Measurements from ENCODE around the gene AHNAK. TPM values are rescaled to one million over a fixed set of nuclear protein-coding genes. Genes with fewer than 3 reads are reported as not detected.
"Not testable (repeated sequence)": the region's sequence is repeated elsewhere in the genome, so short reads cannot be mapped to it uniquely, and the experiment has no call there.

The AHNAK gene
- total RNA-seq, 1 donor from 2014 or later: 15.9 TPM

DNA sequence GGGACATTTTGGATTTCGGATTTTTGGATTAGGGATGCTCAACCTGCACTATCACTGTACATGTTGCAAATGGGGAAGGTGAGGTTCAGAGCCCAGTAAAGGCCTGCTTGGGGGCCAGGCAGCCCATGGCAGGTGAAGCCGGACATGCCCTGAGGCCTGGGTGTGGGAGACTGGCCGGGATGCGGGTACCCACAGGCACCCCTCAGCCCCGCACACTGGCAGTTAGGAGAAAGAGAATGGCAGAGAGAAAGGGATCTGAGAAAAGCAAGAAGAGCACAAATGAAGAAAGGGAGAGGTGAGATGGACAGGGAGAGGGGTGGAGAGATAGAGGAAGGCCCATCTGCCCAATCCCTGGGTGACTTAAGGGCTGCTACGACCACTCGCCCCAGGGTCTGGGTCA lies 75.0 kb downstream of the AHNAK start:
- FAIRE-seq: no peak
- DNase-seq (ENCODE audit: low spot score in 2 of 2): no peak

DNA sequence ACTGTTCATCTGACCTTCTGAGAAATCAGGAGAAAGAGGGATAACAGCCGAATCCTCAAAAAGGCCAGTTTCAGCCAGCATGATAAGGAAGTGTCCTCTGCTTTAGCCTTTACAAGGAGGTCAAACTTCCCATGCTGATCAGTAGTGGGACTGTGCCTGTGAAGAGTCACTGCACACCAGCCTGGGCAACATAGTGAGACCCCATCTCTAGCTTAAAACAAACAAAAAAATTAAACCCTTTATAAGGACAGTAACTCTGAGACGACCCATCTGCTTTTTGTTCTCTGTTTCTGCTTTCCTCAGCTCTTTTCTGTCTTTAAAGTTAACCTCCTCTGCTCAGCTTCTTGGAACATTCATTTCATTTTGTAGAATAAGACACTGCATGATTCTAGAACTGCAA lies 78.0 kb downstream of the AHNAK start:
- FAIRE-seq (no peak), DNase-seq (ENCODE audit: low spot score in 2 of 2) (no peak)

DNA sequence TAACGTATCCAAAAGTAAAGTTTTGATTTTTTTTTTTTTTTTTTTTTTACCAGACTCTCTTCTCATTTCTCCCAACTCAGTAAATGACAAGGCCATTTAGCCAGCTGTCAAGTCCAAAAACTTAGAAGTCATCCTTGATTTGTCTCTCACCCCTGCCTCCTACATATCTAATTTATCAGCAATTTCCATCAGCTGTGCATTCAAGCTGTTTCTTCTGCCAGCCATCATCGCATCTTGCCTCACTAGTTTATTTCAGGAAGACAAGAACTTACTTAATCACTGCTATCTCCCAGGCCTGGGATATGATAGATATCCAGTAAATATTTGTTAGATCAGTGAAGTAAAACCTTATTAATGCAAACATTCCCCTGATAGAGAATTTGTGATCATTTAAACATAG lies 80.2 kb downstream of the AHNAK start:
- FAIRE-seq (no peak), DNase-seq (ENCODE audit: low spot score in 2 of 2) (no peak)

DNA sequence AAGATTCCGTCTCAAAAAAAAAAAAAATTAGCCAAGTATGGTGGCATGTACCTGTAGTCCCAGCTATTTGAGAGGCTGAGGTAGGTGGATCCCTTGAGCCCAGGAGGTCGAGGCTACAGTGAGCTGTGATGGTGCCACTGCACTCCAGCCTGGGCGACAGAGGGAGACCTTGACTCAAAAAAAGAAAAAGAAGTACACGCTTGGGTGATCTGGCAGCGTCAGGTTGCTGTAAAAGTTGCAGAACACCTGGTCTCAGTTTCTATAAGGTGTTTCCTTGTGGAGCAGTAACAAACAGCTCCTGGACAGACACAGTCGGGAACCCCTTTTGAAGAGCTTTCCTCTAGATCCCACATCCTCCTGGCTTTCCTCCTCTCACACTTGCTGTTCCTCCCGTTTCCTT lies 82.0 kb downstream of the AHNAK start:
- FAIRE-seq (no peak), DNase-seq (ENCODE audit: low spot score in 2 of 2) (no peak)

DNA sequence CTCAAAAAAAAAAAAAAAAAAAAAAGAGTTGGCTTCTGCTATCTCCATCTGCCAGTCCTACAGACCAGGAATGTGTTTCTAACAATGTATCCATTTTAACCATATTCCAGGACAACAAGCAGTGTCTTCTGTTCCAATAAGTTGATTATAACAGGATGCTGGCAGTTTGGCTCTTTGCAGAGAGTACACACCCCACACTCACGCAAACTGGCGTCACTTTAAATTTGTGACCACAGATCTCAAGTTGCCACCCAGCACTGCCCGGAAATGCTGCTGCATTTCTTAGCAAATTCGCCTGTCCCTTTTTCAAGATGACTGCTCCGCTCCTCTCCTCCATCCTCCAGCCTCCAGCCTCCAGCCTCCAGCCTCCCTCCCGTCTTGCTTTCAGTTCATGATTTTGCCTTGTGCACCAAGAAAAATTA lies 83.5 kb downstream of the AHNAK start:
- DNase-seq (ENCODE audit: low spot score in 2 of 2) (no peak), FAIRE-seq (no peak)

DNA sequence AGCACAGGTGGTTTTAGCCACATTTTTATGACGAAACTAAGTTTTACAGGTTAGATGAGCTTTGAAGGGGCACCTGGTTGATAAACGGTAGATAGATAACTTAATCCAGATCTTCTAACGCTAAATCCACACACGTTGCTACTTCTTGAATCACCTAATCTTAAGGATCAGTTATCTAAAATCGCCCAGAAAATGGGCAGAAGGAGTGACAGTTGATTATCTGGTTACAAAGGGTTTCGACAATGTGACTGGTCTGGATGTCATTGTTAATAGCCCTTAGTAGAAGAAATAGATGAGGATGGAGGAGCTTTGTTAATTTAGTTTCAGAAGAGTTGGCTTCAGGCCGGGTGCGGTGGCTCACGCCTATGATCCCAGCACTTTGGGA lies 84.1 kb downstream of the AHNAK start:
- DNase-seq (ENCODE audit: low spot score in 2 of 2): no peak
- no peak for FAIRE-seq

DNA sequence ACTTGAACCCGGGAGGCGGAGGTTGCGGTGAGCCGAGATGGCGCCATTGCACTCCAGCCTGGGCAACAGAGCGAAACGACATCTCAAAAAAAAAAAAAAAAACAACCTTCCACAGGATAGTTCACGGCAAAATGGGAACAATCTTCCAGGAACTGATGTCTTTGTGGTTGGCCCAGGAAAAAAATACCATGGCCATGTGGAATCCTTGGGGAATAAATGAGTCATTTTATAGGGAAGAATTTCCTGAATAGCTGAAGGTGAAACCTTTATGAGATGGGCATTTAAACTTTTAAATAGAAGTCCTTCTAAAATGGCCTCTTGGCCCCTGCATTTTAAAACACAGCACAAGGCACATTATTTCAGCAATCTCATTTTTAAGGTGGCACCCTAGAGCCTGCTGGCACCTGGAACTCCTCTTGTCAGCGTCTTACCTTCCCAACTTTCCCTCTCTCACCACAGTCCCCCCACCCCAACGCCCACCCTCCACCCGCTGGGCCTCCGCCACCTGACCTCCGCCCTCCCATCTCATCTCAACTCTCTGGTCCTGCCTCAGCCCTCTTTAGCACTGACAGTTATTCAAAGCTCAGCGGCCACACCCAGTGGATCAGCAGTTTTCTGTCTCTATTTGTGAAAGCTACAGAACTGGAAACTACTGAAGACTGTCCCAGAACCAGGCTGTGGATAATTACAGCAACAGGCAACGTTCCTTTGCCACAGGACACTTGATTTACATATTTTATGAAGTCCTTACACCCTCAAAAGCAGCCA lies 84.7 kb downstream of the AHNAK start:
- DNase-seq (ENCODE audit: low spot score in 2 of 2) (no peak), FAIRE-seq (no peak)

DNA sequence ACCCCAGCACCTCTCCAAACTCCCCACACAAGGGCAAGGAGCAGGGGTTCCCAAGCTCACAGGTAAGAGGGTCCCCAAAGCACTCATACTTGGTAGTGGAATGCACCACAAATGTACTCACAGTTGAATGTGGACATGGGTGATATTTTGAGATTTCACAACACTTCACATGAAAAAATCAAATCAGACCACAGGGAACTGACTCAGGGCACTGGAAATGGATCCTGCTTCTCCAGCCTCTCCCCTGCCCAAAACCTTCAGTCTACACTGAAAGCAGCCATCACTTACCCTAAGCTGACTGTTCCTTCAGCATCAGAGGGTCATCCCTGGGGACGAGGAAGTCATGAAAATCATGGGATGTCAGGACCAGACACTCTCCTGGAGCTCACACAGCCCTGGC lies 87.5 kb downstream of the AHNAK start:
- FAIRE-seq: no peak
- no peak for DNase-seq (ENCODE audit: low spot score in 2 of 2)

DNA sequence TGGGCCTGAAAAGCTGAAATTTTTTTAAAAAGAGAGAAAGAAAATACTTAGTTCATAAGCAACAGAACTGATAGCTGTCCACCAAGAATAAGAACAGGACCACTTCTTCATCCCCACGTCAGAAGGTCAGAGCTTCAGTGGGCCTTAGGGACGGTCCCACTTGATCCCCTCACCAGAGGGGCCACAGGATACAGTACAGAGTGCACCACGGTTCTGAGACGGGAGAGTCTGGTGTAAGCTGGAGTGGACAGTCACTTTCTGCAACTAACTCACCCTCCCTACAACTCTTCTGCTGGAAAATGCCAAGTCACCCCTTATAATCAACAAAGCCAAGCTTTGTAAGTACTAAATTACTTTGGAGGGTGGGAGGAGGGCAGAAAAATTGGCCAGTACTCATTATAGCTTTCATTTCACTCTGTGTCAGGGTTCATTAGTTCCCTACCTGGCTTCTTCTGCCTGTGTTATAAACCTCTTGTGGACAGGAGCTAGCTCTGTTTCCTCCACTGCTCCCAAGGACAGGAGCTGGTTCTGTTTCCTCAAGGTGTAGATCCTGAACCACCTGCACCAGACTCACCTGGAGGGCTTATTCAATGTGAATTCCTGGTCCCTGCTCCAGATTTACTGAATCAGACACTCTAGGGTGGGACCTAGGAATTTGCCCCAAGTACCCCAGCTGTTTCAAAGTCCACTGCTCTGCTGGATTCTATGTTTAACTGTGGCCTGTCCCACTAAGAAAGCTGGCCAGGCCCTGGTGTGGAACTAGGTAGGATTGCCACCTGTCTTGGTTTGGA lies 88.2 kb downstream of the AHNAK start:
- FAIRE-seq (no peak), DNase-seq (ENCODE audit: low spot score in 2 of 2) (no peak)

DNA sequence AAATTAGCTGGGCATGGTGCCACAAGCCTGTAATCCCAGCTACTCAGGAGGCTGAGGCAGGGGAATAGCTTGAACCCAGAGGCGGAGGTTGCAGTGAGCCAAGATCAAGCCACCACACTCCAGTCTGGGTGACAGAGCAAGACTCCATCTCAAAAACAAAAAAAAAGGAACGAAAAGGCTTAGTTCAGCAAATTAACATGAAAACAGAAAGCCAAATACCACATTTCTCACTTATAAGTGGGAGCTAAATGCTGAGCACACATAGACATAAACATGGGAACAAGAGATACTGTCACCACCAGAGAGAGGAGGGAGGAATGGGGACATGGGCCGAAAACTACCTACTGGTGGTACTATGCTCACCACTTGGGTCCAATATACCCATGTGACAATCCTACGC lies 89.1 kb downstream of the AHNAK start:
- FAIRE-seq (no peak), DNase-seq (ENCODE audit: low spot score in 2 of 2) (no peak)

DNA sequence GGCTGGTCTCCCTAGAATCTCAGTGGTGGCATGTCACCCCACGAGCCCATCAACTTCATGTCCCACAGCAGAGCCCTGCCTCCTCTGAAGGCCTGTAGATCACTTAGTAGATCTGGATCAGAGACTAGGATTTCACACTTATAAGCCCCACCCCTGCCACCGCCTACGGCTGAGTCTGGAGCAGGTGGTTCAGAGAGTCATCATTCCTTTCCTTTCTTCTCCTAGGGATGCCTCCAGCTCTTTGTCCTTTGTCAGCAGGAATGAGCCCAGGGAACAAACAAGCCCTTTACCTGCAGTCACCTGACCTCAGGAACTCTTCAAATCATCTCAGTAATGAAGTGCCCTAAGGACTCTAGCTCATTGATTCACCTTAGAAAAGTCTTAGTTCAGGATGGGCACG lies 90.0 kb downstream of the AHNAK start:
- DNase-seq (ENCODE audit: low spot score in 2 of 2) (no peak), FAIRE-seq (no peak)

DNA sequence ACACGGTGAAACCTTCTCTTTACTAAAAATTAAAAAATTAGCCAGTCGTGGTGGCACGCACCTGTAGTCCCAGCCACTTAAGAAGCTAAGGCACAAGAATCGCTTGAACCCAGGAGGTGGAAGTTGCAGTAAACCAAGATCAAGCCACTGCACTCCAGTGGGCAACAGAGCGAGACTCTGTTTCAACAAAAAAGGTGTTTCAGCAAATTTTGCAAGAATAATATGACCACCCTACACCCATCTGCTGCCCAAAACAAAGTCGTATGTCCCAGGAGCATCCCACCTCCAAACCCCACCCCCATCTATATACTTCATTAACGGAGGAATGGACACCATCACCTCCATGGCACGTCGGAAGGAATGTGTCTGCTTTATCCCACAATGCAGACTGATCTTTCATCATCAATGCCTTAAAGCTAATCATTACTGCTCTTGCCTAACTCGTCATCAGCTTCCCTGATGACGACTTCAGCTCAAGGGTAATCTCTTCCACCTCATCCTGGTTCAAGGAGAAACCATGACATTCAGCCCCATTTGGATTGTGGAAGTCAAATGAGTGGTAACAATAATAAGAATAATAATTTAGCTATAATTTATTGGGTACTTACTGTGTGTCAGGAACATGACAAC lies 93.7 kb downstream of the AHNAK start:
- DNase-seq (ENCODE audit: low spot score in 2 of 2): no peak
- FAIRE-seq: no peak

DNA sequence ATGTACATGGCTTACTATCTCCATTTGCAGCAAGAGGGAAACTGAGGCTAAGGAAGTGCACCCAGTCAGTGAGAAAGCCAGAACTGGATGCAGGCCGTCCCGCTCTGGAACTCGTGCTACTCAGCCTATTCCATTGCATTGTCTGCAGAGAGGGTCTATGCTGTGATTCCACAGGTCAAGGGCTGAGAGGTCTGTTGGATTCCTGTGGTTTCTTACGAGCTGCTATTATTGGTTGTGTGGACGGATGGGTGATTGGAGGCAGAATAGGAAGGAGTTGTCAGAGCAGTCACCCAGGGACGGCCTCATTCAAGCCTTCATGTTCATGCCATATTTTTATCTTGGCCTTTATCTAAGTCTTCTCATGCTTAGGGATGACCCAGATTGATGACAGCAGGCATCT lies 94.3 kb downstream of the AHNAK start:
- FAIRE-seq (no peak), DNase-seq (ENCODE audit: low spot score in 2 of 2) (no peak)

DNA sequence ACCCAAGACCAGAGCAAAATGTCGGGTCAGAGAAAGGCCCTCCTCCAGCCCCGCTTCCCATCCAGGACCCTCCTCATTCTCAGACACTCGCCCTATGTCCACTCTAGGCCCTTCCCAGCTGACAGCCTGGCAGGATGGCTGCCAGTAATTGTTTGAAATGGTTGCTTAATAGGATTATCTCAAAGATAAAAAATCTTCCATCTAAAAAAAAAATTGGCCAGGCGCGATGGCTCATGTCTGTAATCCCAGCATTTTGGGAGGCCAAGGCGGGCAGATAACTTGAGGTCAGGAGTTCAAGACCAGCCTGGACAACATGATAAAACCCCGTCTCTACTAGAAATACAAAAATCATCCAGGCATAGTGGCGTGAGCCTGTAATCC lies 95.4 kb downstream of the AHNAK start:
- DNase-seq (ENCODE audit: low spot score in 2 of 2) (no peak), FAIRE-seq (no peak)

DNA sequence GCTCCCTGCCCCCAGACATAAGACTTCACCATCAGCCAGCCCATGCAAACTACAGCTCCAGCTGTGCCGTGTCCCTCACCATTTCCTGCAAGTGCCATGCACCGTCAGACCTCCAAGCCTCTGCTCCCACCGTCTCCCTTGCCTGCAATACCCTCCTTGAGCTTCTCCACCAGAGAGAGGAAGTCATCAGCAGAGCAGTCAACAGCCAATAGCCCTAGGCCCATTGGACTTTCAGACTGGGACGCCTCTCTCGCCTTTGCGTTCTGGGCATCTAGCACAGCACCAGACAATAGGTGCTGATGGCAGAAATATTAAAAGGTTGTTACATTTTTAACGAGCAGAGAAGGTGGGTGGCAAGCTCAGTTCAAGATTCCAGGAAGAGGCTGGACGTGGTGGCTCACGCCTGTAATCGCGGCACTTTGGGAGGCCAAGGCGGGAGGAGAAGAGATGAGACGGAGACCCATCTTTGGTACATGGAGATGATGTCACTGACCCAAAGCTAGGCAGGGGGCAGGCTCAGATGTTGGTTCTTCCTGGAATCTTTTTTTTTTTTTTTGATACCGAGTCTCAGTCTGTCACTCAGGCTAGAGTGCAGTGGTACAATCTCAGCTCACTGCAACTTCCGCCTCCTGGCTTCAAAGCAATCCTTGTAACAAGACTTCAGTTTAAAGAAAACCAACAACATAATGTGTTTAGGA lies 95.9 kb downstream of the AHNAK start:
- DNase-seq (ENCODE audit: low spot score in 2 of 2) (no peak), FAIRE-seq (no peak)

DNA sequence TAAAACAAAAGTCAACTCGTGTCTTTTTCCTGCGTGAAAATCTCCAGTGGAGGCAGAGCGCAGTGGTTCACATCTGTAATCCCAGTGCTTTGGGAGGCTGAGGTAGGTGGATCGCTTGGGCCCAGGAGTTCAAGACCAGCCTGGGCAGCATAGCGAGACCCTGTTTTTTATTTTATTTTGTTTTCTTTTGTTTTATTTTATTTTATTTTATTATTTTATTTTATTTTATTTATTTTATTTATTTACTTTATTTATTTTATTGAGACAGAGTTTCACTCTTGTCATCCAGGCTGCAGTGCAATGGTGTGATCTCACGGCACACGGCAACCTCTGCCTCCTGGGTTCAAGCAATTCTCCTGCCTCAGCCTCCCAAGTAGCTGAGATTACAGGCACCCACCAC lies 96.7 kb downstream of the AHNAK start:
- FAIRE-seq; DNase-seq (ENCODE audit: low spot score in 2 of 2): not testable (repeated sequence)

DNA sequence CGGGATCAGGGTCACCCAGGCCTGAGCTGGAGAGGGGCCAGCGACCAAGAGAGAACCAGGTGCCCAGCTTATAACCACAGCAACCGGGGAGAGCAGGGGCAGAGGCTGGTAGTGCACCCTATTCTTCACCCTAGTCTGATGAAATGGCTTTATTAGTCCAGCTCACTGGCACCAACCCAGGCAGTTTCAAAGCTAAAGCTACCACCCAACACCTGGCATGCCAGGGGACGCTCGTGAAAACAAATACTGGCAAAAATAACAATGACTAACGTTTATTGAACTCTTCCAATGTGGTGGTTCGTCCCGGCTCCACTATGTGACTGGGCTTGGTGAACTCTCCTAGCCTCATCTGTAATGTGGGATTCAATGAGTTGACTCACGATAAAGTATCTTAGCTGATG lies 97.2 kb downstream of the AHNAK start:
- no peak for DNase-seq (ENCODE audit: low spot score in 2 of 2)
- FAIRE-seq: no peak

DNA sequence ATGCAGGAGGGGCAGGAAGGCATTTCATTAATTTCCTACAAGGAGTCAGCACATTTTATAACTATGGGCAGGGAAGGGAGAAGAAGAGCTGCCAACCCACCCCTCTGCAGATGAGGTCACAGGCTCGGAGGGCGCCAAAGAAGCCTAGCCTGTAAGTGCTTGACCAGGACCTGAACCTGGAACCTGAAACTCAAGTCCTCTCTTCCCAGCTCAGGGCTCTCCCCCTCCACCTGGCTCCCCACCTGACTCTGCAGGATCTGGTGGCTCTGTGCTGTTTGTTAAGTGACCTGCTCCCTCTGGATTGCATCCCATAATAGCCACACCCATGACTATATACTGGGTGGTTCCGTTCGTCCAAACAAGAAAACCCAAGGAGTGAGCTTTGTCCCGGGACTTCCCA lies 100.5 kb downstream of the AHNAK start:
- DNase-seq (ENCODE audit: low spot score in 2 of 2): no peak
- no peak for FAIRE-seq

DNA sequence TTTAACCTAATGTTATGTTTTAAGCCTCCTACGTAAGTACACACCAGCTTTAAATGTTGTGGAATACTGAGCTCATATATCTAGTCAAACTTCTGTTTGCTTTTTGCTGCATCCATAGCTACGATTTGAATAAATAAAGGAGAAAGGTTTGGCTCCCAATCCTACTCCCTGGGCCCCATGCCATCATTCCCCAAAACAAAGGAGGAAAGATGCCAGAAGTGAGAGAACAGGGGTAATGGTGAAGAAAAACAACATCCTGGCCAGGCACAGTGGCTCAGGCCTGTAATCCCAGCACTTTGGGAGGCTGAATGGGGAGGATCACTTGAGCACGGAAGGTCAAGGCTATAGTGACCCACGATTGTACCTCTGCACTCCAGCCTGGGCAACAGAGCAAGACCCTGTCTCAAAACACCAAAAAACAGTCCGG lies 101.3 kb downstream of the AHNAK start:
- no peak for FAIRE-seq

DNA sequence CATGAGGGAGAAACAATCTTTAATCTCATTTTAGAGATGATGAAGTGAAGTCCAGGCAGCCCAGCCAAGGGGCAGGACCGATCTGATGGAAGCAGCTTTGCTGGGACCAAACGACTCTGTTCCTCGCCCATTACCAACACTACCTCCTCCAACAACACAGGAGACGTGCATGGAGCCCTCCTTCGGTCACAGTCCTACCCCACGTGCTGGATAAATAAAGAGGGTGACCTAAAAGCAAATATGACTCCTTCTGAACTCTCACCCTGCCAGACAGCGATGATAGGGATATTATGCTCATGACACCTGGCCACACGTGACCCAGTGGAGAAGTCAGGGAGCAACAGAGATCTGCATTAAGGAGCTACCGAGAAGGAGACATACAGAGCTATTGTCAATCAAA lies 101.8 kb downstream of the AHNAK start:
- DNase-seq (ENCODE audit: low spot score in 2 of 2) (no peak), FAIRE-seq (no peak)

More for the DNA sequence above, 101.3 kb downstream of the AHNAK start:
- DNase-seq (ENCODE audit: low spot score in 2 of 2): no peak

DNA sequence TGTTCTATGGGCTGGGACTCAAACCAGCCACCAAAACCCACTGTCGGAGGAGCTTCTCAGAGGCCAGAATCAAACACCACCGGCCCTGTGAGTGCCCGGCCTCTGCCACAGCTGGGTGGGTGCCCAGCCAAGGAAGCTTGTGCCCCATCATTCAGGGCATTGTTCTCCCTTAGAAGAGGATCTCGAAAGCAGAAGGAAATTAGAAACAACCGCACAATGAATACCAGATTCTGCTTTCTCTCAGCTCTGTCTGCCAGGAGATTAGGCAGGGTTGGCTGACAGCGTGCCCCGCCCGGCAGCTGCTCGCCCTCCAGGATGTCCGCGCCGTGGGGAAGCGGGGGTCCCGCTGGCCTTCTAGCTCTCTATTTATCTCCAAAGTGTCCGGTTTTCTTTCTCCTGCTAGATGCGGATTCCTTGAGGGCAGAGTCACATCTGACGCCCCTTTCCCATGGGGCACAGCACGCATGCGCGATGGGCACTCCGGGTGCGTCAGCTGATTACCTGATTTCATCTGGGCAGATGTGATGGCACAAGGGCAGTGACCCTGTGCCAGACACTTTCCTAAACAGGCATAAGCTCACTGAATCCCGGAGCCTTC lies 102.3 kb downstream of the AHNAK start:
- DNase-seq (ENCODE audit: low spot score in 2 of 2) (peak; percentile 54 to 66), FAIRE-seq (no peak)

Data from frontal cortex (tissue), 4 donors.